Neuronal stem cell (in vitro differentiated cells): ENCODE measurements around the gene TLL2.

ENCODE experiments used
- DNase-seq: peaks from one replicate; pipeline ENCODE4 v3.0.0-alpha.2; 2013; ENCODE audit warnings: low spot score
- H2AFZ ChIP-seq: one replicate; pipeline ENCODE4 v1.6.1; 2013; ENCODE audit warnings: mild to moderate bottlenecking, low read length, inconsistent platforms
- H2AK5ac ChIP-seq: 2 replicates; pipeline ENCODE4 v1.6.1; 2013; ENCODE audit warnings: low read depth, mild to moderate bottlenecking, inconsistent platforms, low read length, moderate library complexity, mixed read lengths
- H2BK120ac ChIP-seq: 2 replicates; pipeline ENCODE4 v1.6.1; 2013; ENCODE audit warnings: low read depth, mild to moderate bottlenecking, inconsistent platforms, low read length, moderate library complexity, mixed read lengths
- H2BK12ac ChIP-seq: one replicate; pipeline ENCODE4 v1.6.1; 2013; ENCODE audit warnings: low read length, inconsistent platforms
- H2BK15ac ChIP-seq: 2 replicates; pipeline ENCODE4 v1.6.1; 2013; ENCODE audit warnings: mild to moderate bottlenecking, low read length, inconsistent platforms, mixed read lengths
- H2BK5ac ChIP-seq: one replicate; pipeline ENCODE4 v1.6.1; 2013; ENCODE audit warnings: inconsistent platforms, mild to moderate bottlenecking, low read length, moderate library complexity
- H3K14ac ChIP-seq: one replicate; pipeline ENCODE4 v1.6.1; 2013; ENCODE audit warnings: low read length, inconsistent platforms
- H3K18ac ChIP-seq: 2 replicates; pipeline ENCODE4 v1.6.1; 2013; ENCODE audit warnings: low read length, inconsistent platforms
- H3K23ac ChIP-seq: 2 replicates; pipeline ENCODE4 v1.6.1; 2013; ENCODE audit warnings: low read depth, mild to moderate bottlenecking, mixed read lengths, low read length, inconsistent platforms; ENCODE audit not compliant: poor library complexity
- H3K27ac ChIP-seq: replicated peaks from 3 replicates; pipeline ENCODE4 v1.5.1; 2013; ENCODE audit warnings: low read length, inconsistent platforms
- H3K27me3 ChIP-seq, 3 experiments: 2 replicates each; pipeline ENCODE4 v1.6.1; 2013; ENCODE audit warnings: low read length in 3 of 3, mild to moderate bottlenecking in 2 of 3, inconsistent platforms in 1 of 3, low read depth in 1 of 3, mixed read lengths in 1 of 3, moderate library complexity in 1 of 3; ENCODE audit not compliant: control insufficient read depth in 3 of 3, insufficient read depth in 3 of 3
- H3K36me3 ChIP-seq, 2 donors: replicated peaks in 1 of 2; 2 replicates each; pipeline ENCODE4 v1.6.1; 2013; ENCODE audit warnings: low read length in 2 of 2; ENCODE audit not compliant: control insufficient read depth in 2 of 2, insufficient read depth in 2 of 2
- H3K4ac ChIP-seq: 2 replicates; pipeline ENCODE4 v1.6.1; 2013; ENCODE audit warnings: inconsistent platforms, mild to moderate bottlenecking, low read length, moderate library complexity
- H3K4me1 ChIP-seq, 2 donors: 1 replicate in 1 of 2; 2 replicates in 1 of 2; pipeline ENCODE4 v1.6.1; 2013; ENCODE audit warnings: low read length in 2 of 2, low read depth in 1 of 2; ENCODE audit not compliant: control insufficient read depth in 2 of 2, insufficient read depth in 1 of 2
- H3K4me2 ChIP-seq: one replicate; pipeline ENCODE4 v1.6.1; 2013; ENCODE audit warnings: mild to moderate bottlenecking, low read length, inconsistent platforms; ENCODE audit not compliant: insufficient read depth, poor library complexity, severe bottlenecking
- H3K4me3 ChIP-seq, 2 donors: 2 replicates each; pipeline ENCODE4 v1.5.1; 2013; ENCODE audit warnings: low read length in 2 of 2, mild to moderate bottlenecking in 2 of 2, inconsistent platforms in 1 of 2, moderate library complexity in 1 of 2
- H3K79me1 ChIP-seq: one replicate; pipeline ENCODE4 v1.6.1; 2013; ENCODE audit warnings: low read depth, mild to moderate bottlenecking, inconsistent platforms, low read length, moderate library complexity
- H3K9ac ChIP-seq: one replicate; pipeline ENCODE4 v1.6.1; 2013; ENCODE audit warnings: mild to moderate bottlenecking, low read depth, low read length, inconsistent platforms; ENCODE audit not compliant: poor library complexity
- H3K9me3 ChIP-seq, 2 donors: replicated peaks in 1 of 2; 2 replicates each; pipeline versions ENCODE3 to v1.6.1; 2013; ENCODE audit warnings: low read length in 2 of 2, mild to moderate bottlenecking in 2 of 2, inconsistent platforms in 1 of 2, low read depth in 1 of 2, mixed read lengths in 1 of 2, moderate library complexity in 1 of 2; ENCODE audit not compliant: control insufficient read depth in 2 of 2, insufficient read depth in 1 of 2
- H4K8ac ChIP-seq: one replicate; pipeline ENCODE4 v1.6.1; 2013; ENCODE audit warnings: low read depth, mild to moderate bottlenecking, inconsistent platforms, low read length, moderate library complexity
- H4K91ac ChIP-seq: one replicate; pipeline ENCODE4 v1.6.1; 2013; ENCODE audit warnings: low read length, low read depth, mild to moderate bottlenecking, inconsistent platforms; ENCODE audit not compliant: poor library complexity
- WGBS, 2 donors: extraction: QIAGEN DNeasy Blood & Tissue Kit; methylation state at CpG; one replicate each; pipeline ENCODE4 v1.1.7; 2013; ENCODE audit warnings: missing lambda C conversion rate in 2 of 2, mixed read lengths in 1 of 2; ENCODE audit not compliant: insufficient read length in 2 of 2, insufficient replicate concordance in 1 of 2; ENCODE audit errors: extremely low coverage in 2 of 2; 5-methylcytosine and 5-hydroxymethylcytosine counted together

Gene TLL2

DNA sequence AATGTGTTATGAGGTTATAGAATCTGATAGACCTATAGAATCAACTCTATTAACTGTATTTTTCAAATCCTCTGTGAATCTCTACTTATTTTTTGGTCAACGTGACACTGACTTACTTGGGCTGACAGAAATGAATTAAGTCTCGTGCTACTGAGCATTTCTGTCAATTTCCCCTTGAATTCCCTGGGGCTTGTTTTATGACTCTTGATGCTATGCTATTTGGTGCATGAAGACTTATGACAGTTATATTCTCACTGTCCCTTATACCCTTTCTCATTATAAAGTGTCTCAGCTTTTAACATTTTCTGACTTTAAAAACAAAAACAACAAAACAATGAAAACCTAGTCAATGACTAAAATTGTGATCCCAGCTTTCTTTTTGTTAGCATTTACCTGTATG, 86.4 kb downstream of the TLL2 start:
- no peak overlapping the region for H3K4me2 ChIP-seq
- no peaks in the 10 kb centered on the region for H3K4me1 ChIP-seq
- peaks cover 0 to 6% (median 0%) of the 10 kb centered on the region in 3 experiments for H3K27me3 ChIP-seq
- H3K27ac ChIP-seq, result no peak overlapping the region
- no peaks in the 10 kb centered on the region for H3K9me3 ChIP-seq
- DNase-seq, result no peak
- no peak overlapping the region for H4K91ac ChIP-seq
- H2BK120ac ChIP-seq, result no peak overlapping the region
- H3K79me1 ChIP-seq, result no peaks in the 10 kb centered on the region
- H2AK5ac ChIP-seq, result no peak overlapping the region
- no peaks in the 10 kb centered on the region for H3K36me3 ChIP-seq
- no peak overlapping the region for H3K23ac ChIP-seq
- no peak overlapping the region for H3K4ac ChIP-seq
- no peak overlapping the region for H3K4me3 ChIP-seq
- no peak overlapping the region for H3K9ac ChIP-seq
- no peak overlapping the region for H2AFZ ChIP-seq
- no peak overlapping the region for H2BK12ac ChIP-seq
- no peak overlapping the region for H3K14ac ChIP-seq
- H3K18ac ChIP-seq, result no peak overlapping the region
- no peak overlapping the region for H2BK5ac ChIP-seq
- no peak overlapping the region for H4K8ac ChIP-seq
- no peak overlapping the region for H2BK15ac ChIP-seq
- WGBS, 2 donors, result no CpG with 5 or more reads among the region's 2 CpGs

DNA sequence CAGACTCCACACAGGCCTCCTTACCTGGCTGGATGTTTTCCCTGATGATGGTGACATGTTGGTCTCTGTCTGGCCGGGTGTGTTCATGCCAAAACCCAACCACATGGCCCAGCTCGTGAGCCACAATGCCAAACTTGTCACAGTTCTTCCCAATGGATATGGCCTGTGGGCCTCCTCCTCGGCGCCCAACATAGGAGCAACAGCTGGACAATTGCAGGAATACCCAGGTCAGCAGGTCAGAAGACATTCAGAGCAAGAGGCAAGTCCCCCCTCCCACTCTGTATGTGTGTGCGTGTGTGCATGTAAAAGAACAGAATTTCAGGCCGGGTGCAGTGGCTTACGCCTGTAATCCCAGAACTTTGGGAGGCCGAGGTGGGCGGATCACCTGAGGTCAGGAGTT, 91.2 kb downstream of the TLL2 start:
- no peak overlapping the region for H3K4me2 ChIP-seq
- peaks cover 0 to 1% of the 10 kb centered on the region in 2 donors for H3K4me1 ChIP-seq
- H3K14ac ChIP-seq, result no peak overlapping the region
- peak overlapping the region; percentile 97 for H3K4ac ChIP-seq
- no peaks in the 10 kb centered on the region for H3K9me3 ChIP-seq
- no peak overlapping the region for H2BK12ac ChIP-seq
- no peak overlapping the region for H3K4me3 ChIP-seq
- no peaks in the 10 kb centered on the region for H3K36me3 ChIP-seq
- H2AFZ ChIP-seq, result no peak overlapping the region
- no peak overlapping the region for H2BK120ac ChIP-seq
- no peak overlapping the region for H4K91ac ChIP-seq
- peaks cover 0 to 9% (median 0%) of the 10 kb centered on the region in 3 experiments for H3K27me3 ChIP-seq
- H3K9ac ChIP-seq, result no peak overlapping the region
- H2BK15ac ChIP-seq, result no peak overlapping the region
- H2BK5ac ChIP-seq, result no peak overlapping the region
- no peak overlapping the region for H2AK5ac ChIP-seq
- no peak for DNase-seq
- no CpG with 5 or more reads among the region's 9 CpGs for WGBS, 2 donors
- H3K27ac ChIP-seq, result no peak overlapping the region
- H3K23ac ChIP-seq, result no peak overlapping the region
- H3K79me1 ChIP-seq, result no peaks in the 10 kb centered on the region
- no peak overlapping the region for H3K18ac ChIP-seq
- H4K8ac ChIP-seq, result no peak overlapping the region

DNA sequence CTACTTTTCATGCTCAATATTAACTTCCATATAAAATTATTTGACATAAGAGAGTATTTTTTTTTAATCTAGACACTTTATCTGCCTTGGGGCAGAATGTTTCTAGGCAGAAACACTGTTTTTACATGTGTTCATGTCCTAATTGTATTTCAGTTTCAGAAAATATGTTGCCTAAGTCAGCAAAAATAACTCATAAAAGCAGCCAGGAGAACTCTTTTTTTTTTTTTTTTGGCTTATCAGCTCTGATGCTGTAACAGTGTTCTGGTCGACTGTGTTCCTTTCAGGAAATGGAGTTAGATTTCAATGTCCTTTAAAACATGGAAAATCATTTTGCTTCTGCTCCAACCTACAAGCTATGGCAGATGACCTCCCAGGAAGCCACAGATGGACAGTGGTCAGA, 91.7 kb downstream of the TLL2 start:
- H2AFZ ChIP-seq, result no peak overlapping the region
- H3K18ac ChIP-seq, result peak overlapping the region; percentile 11
- H3K4me2 ChIP-seq, result no peak overlapping the region
- no peak overlapping the region for H3K4ac ChIP-seq
- H2AK5ac ChIP-seq, result no peak overlapping the region
- DNase-seq, result no peak
- H3K36me3 ChIP-seq, result no peaks in the 10 kb centered on the region
- no peak overlapping the region for H3K14ac ChIP-seq
- H4K91ac ChIP-seq, result no peak overlapping the region
- no peak overlapping the region for H3K4me3 ChIP-seq
- no CpG with 5 or more reads among the region's 1 CpG for WGBS, 2 donors
- no peak overlapping the region for H3K27ac ChIP-seq
- no peak overlapping the region for H2BK12ac ChIP-seq
- peaks cover 0 to 4% of the 10 kb centered on the region in 2 donors for H3K4me1 ChIP-seq
- H3K9me3 ChIP-seq, result no peaks in the 10 kb centered on the region
- H3K27me3 ChIP-seq, result peaks cover 0 to 7% (median 0%) of the 10 kb centered on the region in 3 experiments
- no peak overlapping the region for H3K9ac ChIP-seq
- H3K23ac ChIP-seq, result no peak overlapping the region
- H2BK15ac ChIP-seq, result no peak overlapping the region
- H2BK120ac ChIP-seq, result no peak overlapping the region
- H3K79me1 ChIP-seq, result no peaks in the 10 kb centered on the region
- H2BK5ac ChIP-seq, result no peak overlapping the region
- H4K8ac ChIP-seq, result no peak overlapping the region

DNA sequence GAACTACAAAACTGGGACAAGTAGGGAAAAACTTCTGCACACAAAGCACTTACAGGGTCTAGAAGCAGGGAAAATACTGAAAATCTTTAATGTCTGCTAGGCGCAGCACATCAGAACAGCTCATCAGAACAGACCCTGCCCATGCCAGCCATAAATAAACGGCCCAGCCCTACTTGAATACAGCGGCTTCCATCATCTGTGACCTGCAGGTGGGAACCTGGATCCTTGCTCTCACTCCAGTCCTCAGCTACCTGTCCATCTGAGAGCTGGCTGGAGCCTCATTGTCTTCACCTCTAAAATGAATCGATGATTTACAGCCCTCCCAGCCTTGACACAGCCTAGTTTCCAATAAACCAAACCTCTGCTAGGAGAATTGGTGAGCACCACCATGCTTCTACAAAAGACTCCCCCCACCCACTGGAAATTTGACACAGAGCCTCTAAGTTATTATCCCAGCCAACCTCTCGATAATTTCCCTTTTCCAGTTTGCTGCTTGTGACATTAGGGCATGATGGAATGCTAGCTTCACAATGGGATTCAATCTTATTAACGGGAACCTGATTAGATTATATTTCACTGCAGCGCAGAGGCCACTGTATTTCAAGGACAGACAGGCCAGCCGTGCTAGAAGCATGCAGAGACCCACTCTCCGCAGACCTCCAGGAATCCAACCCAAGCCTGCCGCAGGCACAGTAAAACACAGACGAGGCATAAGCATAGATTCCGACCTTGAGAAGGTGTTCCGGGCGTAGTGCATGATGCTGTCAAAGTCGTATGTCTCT, 93.3 kb downstream of the TLL2 start:
- no peak overlapping the region for H2AFZ ChIP-seq
- H3K36me3 ChIP-seq, result no peaks in the 10 kb centered on the region
- no peak overlapping the region for H3K4ac ChIP-seq
- no peak overlapping the region for H2BK5ac ChIP-seq
- H2AK5ac ChIP-seq, result no peak overlapping the region
- no peak overlapping the region for H4K8ac ChIP-seq
- H4K91ac ChIP-seq, result no peak overlapping the region
- no peak overlapping the region for H3K4me2 ChIP-seq
- H3K9ac ChIP-seq, result no peak overlapping the region
- H3K18ac ChIP-seq, result no peak overlapping the region
- WGBS, 2 donors, result no CpG with 5 or more reads among the region's 15 CpGs
- no peak overlapping the region for H2BK15ac ChIP-seq
- peaks cover 0 to 6% of the 10 kb centered on the region in 2 donors for H3K4me1 ChIP-seq
- H3K4me3 ChIP-seq, result no peak overlapping the region
- peaks cover 0 to 7% (median 0%) of the 10 kb centered on the region in 3 experiments for H3K27me3 ChIP-seq
- H3K23ac ChIP-seq, result no peak overlapping the region
- DNase-seq, result no peak
- H3K79me1 ChIP-seq, result no peaks in the 10 kb centered on the region
- H3K9me3 ChIP-seq, result no peaks in the 10 kb centered on the region
- no peak overlapping the region for H2BK120ac ChIP-seq
- H3K14ac ChIP-seq, result no peak overlapping the region
- no peak overlapping the region for H3K27ac ChIP-seq
- H2BK12ac ChIP-seq, result no peak overlapping the region
